WI38 (cell line): ENCODE data around the gene INSIG1.

ENCODE experiments used
- H3K4me3 ChIP-seq: 2 replicates; pipeline ENCODE4 v1.5.1; 2011; ENCODE audit warnings: low read depth, mild to moderate bottlenecking, control low read depth, low read length
- CTCF ChIP-seq: IDR thresholded peaks from 2 replicates; pipeline ENCODE4 v1.5.1; 2012; ENCODE audit warnings: low read depth, mild to moderate bottlenecking, control low read depth, low read length

The INSIG1 gene

GRCh38 chr7:155260498-155260872, 37.2 kb upstream of the INSIG1 start:
- H3K4me3 ChIP-seq = no peak overlapping the region
- no peak for TF ChIP-seq CTCF

GRCh38 chr7:155261031-155261985, 36.4 kb upstream of the INSIG1 start:
- no peak overlapping the region for H3K4me3 ChIP-seq
- no peak for TF ChIP-seq CTCF

GRCh38 chr7:155262031-155262430, 35.6 kb upstream of the INSIG1 start:
- no peak overlapping the region for H3K4me3 ChIP-seq
- no peak for TF ChIP-seq CTCF

- TF ChIP-seq CTCF = no peak
- H3K4me3 ChIP-seq = no peak overlapping the region
These were observed 34.6 kb upstream of the INSIG1 start for GRCh38 chr7:155263051-155263450.

GRCh38 chr7:155263581-155264143, 34.0 kb upstream of the INSIG1 start:
- TF ChIP-seq CTCF = peak; percentile 4; the same call in 1 of the 2 replicates
- no peak overlapping the region for H3K4me3 ChIP-seq

GRCh38 chr7:155265144-155265543, 32.5 kb upstream of the INSIG1 start:
- no peak for TF ChIP-seq CTCF
- no peak overlapping the region for H3K4me3 ChIP-seq

- no peak for TF ChIP-seq CTCF
- no peak overlapping the region for H3K4me3 ChIP-seq
These were observed 31.7 kb upstream of the INSIG1 start for GRCh38 chr7:155265961-155266360.
